Activated CD8-positive, alpha-beta memory T cell treated with anti-CD3 and anti-CD28 coated beads for 36 hours (primary cell): ENCODE results near the gene ZBTB48. TPM values are rescaled to one million over a fixed set of nuclear protein-coding genes. Genes with fewer than 3 reads are reported as not detected.
"Not testable (repeated sequence)": the region's sequence is repeated elsewhere in the genome, so short reads cannot be mapped to it uniquely, and the experiment has no call there.

Source experiments
- CTCF ChIA-PET: fragments of 350-600 bp; sonication (Branson Sonifier 250); formaldehyde crosslinking; loops from one replicate; lab custom pipeline; 2021; ENCODE audit warnings: antibody characterized with exemption; lab: Charles Lee
- POLR2A ChIA-PET: fragments of 350-600 bp; sonication (Branson Sonifier 250); formaldehyde crosslinking; loops from one replicate; lab custom pipeline; 2021; ENCODE audit warnings: antibody characterized with exemption; lab: Charles Lee
- total RNA-seq, 2 experiments: library from RNA; stranded (reverse); gene quantifications; one replicate each; pipeline ENCODE4 v1.2.3, GENCODE V29; 2021

Gene ZBTB48
- total RNA-seq = 10 to 100 TPM; 28.5 to 33.5 TPM

- POLR2A ChIA-PET = interaction anchor here (0.5 to 2.6 kb wide), 6 partner anchors 12 to 1505 kb away, joined by 3 to 15 read pairs (median 4); partner anchors contain the start of genes CAMTA1 and KLHL21
- CTCF ChIA-PET = interaction anchor here (0.8 to 1.2 kb wide), 2 partner anchors 23 to 373 kb away, joined by 3 to 4 read pairs; partner anchors contain the start of genes KLHL21 and RNF207
Observed at GRCh38 chr1:6579374-6580118, at the start of gene ZBTB48. Gene ZBTB48 (plus strand): TSS chr1:6579994. CDS start chr1:6580610, 616 bp downstream.

- POLR2A ChIA-PET = no interaction called here
- CTCF ChIA-PET = no interaction called here
Observed at GRCh38 chr1:6530504-6531160, 49.2 kb upstream of the ZBTB48 start.

- ChIA-PET CTCF (no interaction called here), POLR2A (no interaction called here)
Observed at GRCh38 chr1:6531996-6532395, 47.8 kb upstream of the ZBTB48 start.

GRCh38 chr1:6534248-6534822 lies 45.5 kb upstream of the ZBTB48 start:
- ChIA-PET CTCF (interaction anchor here (0.6 kb wide), 1 partner anchor 198 kb away, joined by 3 read pairs; no protein-coding TSS in a partner anchor), POLR2A (no interaction called here)

GRCh38 chr1:6535214-6535613 lies 44.6 kb upstream of the ZBTB48 start:
- POLR2A ChIA-PET = no interaction called here

DNA sequence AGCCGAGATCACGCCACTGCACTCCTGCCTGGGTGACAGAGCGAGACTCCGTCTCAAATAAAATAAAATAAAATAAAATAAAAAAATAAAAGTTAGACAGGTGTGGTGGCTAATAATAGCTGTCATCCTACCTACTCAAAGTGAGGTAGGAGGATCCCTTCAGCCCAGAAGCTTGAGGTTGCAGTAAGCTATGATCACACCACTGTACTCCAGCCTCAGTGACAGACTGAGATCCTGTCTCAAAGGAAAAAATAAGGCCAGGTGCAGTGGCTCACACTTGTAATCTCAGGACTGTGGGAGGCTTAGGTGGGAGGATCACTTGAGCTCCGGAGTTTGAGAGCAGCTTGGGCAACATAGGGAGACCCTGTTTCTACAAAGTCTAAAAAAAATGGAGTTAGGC lies 43.5 kb upstream of the ZBTB48 start:
- POLR2A ChIA-PET = interaction anchor here (0.7 kb wide), 1 partner anchor 17 kb away, joined by 3 read pairs; no protein-coding TSS in a partner anchor
- CTCF ChIA-PET = interaction anchor here (1.1 to 1.4 kb wide), 2 partner anchors 9 to 18 kb away, joined by 4 read pairs; partner anchors contain the start of genes NOL9 and TAS1R1

More at GRCh38 chr1:6535214-6535613, 44.6 kb upstream of the ZBTB48 start:
- CTCF ChIA-PET = interaction anchor here (0.5 to 1.1 kb wide), 2 partner anchors 8 to 45 kb away, joined by 3 to 4 read pairs; no protein-coding TSS in a partner anchor

GRCh38 chr1:6538956-6539355 lies 40.8 kb upstream of the ZBTB48 start:
- ChIA-PET POLR2A (no interaction called here), CTCF (no interaction called here)

DNA sequence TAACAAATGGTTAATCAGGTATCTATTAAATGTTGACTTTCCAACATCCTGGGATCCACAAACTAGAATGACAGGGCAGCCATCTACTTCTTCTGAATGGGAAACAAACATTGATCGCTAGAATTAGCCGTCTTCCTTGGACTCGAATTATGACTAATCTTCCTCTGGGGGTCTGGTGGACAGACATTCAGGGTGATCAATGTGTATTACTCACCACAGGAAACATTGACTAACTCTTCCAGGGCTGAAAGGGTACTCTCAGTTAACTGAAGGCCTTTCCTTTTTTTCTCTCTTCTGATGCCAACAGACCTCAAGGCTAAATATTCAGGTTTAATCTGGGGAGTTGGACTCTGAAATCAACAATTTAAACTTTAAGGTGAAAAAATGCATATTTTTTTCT lies 35.0 kb upstream of the ZBTB48 start:
- CTCF ChIA-PET = no interaction called here
- POLR2A ChIA-PET = no interaction called here

DNA sequence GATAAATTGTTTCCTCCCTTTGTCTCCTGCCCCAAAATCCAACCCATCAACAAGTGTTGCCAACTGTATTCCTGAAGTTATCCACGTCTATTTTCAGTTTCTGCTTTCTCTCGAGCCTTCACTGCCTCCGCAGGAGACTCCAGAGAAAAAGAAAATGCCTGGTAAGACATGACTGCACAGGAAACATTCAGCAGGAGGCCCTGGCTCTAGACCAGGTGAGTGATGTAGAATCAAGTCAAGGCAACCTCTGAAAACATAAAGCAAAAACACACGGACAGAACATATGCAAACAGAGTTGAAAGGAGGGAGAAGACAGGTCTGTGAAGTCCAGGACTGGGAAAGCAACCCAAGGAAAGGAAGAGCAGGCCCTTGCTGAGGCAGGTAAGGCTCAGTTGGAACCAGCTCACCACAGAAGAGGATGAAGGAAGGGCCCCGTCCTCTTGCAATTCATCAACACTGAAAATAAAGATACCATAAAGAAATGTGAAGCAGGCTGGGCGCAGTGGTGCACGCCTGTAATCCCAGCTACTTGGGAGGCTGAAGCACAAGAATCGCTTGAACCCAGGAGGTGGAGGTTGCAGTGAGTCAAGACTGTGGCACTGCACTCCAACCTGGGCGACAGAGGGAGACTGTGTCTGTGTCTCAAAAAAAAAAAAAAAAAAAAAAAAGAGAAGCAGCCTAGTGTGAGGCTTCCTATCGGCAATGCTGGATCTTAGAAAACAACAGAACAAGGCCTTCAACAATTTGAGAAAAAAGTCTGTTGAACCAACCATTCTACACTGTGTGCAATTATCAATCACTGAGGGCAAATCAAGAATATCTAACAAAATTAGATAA lies 34.3 kb upstream of the ZBTB48 start:
- POLR2A ChIA-PET = no interaction called here
- CTCF ChIA-PET = interaction anchor here (0.7 kb wide), 1 partner anchor 12 kb away, joined by 3 read pairs; no protein-coding TSS in a partner anchor

DNA sequence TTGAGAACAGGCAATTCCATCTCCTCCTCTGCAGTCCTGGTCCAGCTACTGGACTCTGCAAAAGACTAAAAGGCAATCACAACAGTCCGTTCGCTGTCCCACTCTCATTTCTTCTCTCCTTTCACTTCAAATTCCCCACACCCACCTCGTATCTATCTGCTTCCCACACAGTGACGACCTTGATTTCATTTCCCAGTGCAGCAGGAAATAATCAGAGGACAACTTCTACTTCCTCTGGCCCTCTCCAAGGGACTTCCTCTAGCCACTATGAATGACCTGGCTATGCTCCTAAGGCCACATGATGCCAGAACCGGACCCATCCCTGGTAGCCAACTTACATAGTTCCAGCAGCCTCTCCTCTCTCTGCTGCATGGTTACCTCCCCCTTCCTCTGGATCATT lies 33.5 kb upstream of the ZBTB48 start:
- ChIA-PET POLR2A (no interaction called here), CTCF (interaction anchor here (0.7 kb wide), 2 partner anchors 11 to 44 kb away, joined by 3 read pairs; no protein-coding TSS in a partner anchor)

- ChIA-PET POLR2A (no interaction called here), CTCF (interaction anchor here (0.7 to 0.8 kb wide), 3 partner anchors 45 to 270 kb away, joined by 3 to 4 read pairs (median 3); no protein-coding TSS in a partner anchor)
Observed at GRCh38 chr1:6547301-6547700, 32.5 kb upstream of the ZBTB48 start.

DNA sequence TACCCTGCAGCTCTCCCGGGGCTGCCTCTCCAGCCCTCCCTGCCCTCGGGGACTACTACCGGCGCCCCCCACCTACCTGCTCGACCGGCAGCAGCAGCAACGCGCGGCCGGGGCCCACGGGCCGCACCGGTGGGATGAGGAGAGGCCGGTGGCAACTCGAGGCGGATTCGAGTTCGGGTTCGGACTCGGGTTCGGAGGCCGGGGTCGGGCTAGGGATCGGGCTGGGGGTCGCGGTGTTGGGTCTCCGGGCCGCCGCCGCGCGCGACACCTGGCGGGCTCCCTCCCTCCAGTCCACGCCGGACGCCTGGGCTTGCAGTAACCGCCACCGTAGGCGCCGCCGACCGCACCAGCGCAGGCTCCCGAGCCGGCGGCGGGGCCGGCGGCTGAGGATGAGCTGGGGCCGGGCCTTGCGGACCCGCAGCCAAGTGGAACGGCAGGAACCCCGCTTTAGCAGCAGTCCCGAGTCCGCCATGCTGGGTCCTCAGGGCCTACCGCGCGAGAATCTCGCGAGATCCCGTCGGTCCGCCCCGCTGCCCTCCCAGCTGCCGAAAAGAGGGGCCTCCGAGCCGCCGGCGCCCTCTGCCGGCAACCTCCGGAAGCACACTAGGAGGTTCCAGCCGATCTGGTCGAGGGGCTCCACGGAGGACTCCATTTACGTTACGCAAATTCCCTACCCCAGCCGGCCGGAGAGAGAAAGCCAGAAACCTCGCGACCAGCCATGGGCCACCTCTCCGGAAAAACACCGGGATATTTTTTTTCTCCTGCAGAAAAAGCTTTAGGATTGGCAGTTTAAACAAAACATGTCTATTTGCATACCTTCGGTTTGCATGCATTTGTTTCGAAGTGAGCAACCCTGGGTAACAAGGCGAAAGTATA lies 25.5 kb upstream of the ZBTB48 start, which contains the start of gene NOL9:
Gene NOL9, minus strand, starts transcription at position 483 of the 876 bp plus-strand sequence. Its CDS starts 11 bp downstream, at position 472.
- ChIA-PET CTCF (interaction anchor here (0.7 to 3.3 kb wide), 24 partner anchors 17 to 212 kb away, joined by 3 to 21 read pairs (median 4); partner anchors contain the start of genes KLHL21 and PLEKHG5), POLR2A (interaction anchor here (0.6 to 3.2 kb wide), 7 partner anchors 18 to 245 kb away, joined by 3 to 16 read pairs (median 3); partner anchors contain the start of genes KLHL21 and ZBTB48)

DNA sequence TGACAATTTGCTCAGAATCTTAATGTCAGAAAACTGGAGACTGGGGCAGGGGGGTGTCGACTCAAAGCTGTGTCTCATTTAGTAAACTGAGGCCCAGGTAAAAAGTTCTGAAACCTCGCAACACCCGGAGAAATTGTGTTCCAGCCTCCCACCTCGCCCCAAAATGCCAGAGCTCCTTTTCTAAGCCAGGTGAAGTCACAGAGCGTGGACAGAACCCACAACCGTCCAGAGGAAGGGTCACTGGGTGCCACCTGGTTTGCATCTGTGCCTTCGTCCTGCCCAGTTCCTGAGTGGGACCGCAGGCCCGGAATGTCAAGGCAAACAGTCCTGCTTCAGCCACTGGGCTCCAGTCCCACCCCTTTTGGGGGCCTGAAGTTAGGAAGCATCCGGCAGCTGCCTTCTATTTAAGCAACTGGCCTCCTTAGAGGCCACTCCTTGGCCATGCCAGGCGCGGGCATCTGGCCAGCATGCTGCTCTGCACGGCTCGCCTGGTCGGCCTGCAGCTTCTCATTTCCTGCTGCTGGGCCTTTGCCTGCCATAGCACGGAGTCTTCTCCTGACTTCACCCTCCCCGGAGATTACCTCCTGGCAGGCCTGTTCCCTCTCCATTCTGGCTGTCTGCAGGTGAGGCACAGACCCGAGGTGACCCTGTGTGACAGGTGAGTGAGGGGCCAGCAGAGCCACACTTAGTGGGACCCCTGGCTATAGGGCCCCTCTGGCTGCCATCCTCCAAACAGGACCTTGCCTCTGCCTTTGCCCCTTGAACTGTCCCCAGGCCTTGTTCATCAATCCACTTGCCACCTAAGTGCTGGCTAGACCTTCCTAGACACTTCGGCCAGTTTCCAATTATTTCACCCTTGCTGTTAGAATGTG lies 24.7 kb upstream of the ZBTB48 start, which contains the start of gene TAS1R1:
Gene TAS1R1, plus strand, starts transcription at position 401 of the 872 bp plus-strand sequence. Its CDS starts 67 bp downstream, at position 468.
- ChIA-PET POLR2A (interaction anchor here (0.6 to 3.2 kb wide), 4 partner anchors 17 to 246 kb away, joined by 3 to 16 read pairs (median 3); partner anchors contain the start of gene KLHL21), CTCF (interaction anchor here (0.7 to 3.3 kb wide), 21 partner anchors 16 to 213 kb away, joined by 3 to 21 read pairs (median 4); partner anchors contain the start of genes KLHL21 and PLEKHG5)

DNA sequence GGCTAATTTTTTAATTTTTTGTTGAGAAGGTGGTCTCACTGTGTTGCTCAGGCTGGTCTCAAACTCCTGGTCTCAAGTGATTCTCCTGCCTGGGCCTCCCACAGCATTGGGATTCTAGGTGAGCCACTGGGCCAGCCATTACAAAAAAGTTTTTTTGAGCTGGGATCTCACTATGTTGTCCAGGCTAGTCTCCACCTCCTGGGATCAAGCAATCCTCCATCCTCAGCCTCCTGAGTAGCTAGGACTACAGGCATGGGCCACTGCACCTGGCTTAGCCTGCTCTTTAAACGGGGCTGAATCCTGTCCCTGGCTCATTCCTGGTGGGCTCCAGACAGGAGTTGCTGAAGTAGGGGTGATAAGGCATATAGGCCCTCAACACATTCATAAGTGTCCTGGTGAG lies 22.2 kb upstream of the ZBTB48 start:
- ChIA-PET CTCF (interaction anchor here (0.6 to 1.0 kb wide), 2 partner anchors 9 to 12 kb away, joined by 3 read pairs; no protein-coding TSS in a partner anchor), POLR2A (no interaction called here)

DNA sequence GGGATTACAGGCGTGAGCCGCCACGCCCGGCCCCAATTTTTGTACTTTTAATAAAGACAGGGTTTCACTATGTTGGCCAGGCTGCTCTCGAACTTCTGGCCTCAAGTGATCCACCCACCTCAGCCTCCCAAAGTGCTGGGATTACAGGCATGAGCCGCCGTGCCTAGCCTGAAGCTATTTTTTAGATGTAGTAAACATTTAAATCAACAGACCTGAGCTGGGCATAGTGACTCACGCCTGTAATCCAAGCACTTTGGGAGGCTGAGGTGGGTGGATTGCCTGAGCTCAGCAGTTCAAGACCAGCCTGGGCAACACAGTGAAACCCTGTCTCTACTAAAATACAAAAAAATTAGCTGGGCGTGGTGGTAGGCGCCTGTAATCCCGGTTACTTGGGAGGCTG lies 20.6 kb upstream of the ZBTB48 start:
- POLR2A ChIA-PET, CTCF ChIA-PET: not testable (repeated sequence)

GRCh38 chr1:6560267-6560666 lies 19.5 kb upstream of the ZBTB48 start:
- CTCF ChIA-PET = interaction anchor here (1.1 kb wide), 1 partner anchor 75 kb away, joined by 4 read pairs; no protein-coding TSS in a partner anchor
- POLR2A ChIA-PET = no interaction called here
